Measurements from ENCODE around the gene ITPA. TPM values are rescaled to one million over a fixed set of nuclear protein-coding genes. Genes with fewer than 3 reads are reported as not detected.

ITPA gene
- total and polyA plus RNA-seq, 2 donors (not counting 3 experiments of a cell fraction or from before 2014, with no cell fraction given), result 43.2 to 65.0 TPM

DNA sequence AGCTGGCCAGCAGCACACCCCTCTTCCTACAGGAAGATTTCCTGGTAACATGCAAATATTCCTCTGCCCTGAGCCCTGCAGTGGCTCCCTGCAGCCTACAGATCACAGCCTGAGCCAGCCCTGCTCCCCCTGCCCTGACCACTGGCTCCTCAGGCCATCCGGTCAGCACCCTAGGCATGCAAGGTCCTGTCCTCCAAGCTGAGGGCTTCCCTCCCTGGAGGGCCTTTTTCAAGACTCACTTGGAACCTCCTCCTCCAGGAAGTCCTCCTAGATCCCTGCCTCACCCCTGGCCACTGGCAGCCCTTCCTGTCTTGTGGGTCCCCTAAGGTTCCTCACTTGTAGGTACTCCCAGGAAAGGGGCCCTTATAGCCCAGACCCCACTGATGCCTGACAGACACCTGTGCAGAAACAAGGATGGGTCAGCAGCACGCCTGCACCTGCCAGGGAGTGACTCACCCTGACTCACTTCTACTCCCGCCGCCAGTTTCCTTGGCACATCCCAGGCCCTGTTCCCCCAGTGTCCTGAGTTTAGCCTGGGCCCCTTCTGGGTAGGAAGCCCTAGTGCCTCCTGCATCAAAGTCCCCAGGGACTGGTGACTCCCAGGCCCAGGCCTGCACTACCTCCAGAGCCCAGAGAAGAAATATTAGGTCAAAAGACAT, 26.5 kb downstream of the ITPA start:
- POLR2A ChIA-PET, result no interaction called here
- intact Hi-C loops (cut with micrococcal nuclease), result no loop called here
- FAIRE-seq, result peak; percentile 24

DNA sequence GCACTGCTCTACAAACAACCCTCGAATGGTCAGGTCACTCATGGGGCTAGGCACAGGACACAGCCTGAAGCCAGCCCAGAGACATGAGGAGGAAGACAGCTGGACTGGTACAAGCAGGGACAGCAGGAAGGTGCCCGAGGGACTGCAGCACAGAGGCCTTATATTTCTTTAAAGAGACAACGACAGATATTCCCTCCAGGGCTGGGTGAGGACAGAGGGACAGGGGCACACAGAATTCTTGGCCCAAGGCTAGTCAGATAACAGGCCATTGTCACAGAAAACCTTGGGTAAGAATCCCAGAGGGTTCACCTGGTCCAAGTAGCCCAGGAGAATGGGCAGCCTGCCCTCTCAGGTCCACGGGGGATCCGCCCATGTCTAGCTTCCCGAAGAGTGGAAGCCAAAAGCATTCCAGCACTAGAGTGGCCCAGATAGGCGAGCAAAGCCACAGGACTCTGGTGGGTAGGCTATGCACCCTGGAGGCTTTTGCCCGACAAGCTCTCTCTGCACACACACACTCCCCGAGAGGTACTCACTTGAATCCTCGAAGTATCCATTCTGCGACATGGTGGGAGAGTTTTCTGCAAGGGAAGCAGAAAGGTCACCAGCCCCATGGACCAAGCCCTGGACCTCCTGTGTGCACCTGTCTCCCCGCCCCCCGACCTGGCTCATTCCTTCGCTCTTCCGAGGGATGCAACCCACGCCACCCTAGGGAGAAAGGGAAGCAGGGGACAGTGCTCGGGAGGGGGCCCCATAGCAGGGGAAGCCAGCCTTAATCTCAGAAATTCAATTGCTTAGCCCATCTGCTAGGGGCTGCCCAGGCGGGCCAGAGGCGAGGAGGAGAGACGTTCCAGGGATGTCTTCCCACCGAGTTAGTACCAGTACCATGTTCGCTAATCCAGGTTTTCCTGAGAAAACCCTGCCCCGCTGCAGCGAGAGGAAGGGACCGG, 28.0 kb downstream of the ITPA start:
- Histone ChIP-seq H3K4me1 (ENCODE audit: control insufficient read depth, extremely low read depth, insufficient read depth, low read length) (peaks cover 14% of the 10 kb centered on the region), H3K27me3 (ENCODE audit: control insufficient read depth in 2 of 2, insufficient read depth in 2 of 2, low read length in 2 of 2) (peaks cover 0 to 12% of the 10 kb centered on the region in 2 experiments), H3K4me2 (ENCODE audit: insufficient read depth, low read length) (no peak overlapping the region), H2AFZ (ENCODE audit: low read depth, low read length) (no peak overlapping the region), H3K9ac (replicated peaks; ENCODE audit: extremely low read depth, insufficient read depth, low read length) (no peak overlapping the region), H3K9me1 (replicated peaks; ENCODE audit: control insufficient read depth, extremely low read depth, insufficient read depth, low read length) (no peaks in the 10 kb centered on the region), H3K36me3 (ENCODE audit: control insufficient read depth in 2 of 2, extremely low read depth in 1 of 2, insufficient read depth in 2 of 2, low read length in 2 of 2) (no peaks in the 10 kb centered on the region), H4K20me1 (replicated peaks; ENCODE audit: control insufficient read depth, extremely low read depth, insufficient read depth, low read length) (no peaks in the 10 kb centered on the region), H3K9me3 (replicated peaks; ENCODE audit: control insufficient read depth, insufficient read depth, low read length) (no peaks in the 10 kb centered on the region), H3K4me3 (replicated peaks in 1 of 3; ENCODE audit: insufficient read depth in 1 of 3, low read depth in 1 of 3, low read length in 3 of 3) (no peak overlapping the region), H3K79me2 (ENCODE audit: control insufficient read depth, insufficient read depth, low read length) (no peaks in the 10 kb centered on the region), H3K27ac (ENCODE audit: insufficient read depth, low read depth, low read length) (no peak overlapping the region)
- intact Hi-C loops (cut with micrococcal nuclease), result no loop called here
- no TSS peak for BruUV-seq (replicated peaks)
- dilution Hi-C loops (cut with MboI; ENCODE audit: extremely low pct_ligation_motif_present, low sequenced_read_pairs), result no loop called here
- ChIA-PET CTCF (interaction anchor here (0.7 kb wide), 1 partner anchor 13 kb away, joined by 4 read pairs; no protein-coding TSS in a partner anchor), POLR2A (interaction anchor here (0.6 kb wide), 1 partner anchor 9 kb away, joined by 15 read pairs; no protein-coding TSS in a partner anchor)
- FAIRE-seq, result peak; percentile 33
- TF ChIP-seq GATA2 (IDR thresholded peaks at IDR 0.05; ENCODE audit: insufficient read depth, insufficient read length, low read depth, low read length), result no peak
- no peak for TF ChIP-seq MYC (IDR thresholded peaks at IDR 0.05; ENCODE audit: low read depth, low read length)
- TF ChIP-seq, protein P1, sequence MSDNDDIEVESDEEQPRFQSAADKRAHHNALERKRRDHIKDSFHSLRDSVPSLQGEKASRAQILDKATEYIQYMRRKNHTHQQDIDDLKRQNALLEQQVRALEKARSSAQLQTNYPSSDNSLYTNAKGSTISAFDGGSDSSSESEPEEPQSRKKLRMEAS (IDR thresholded peaks at IDR 0.05; ENCODE audit: insufficient read depth, insufficient read length), result no peak
- TF ChIP-seq JUN (IDR thresholded peaks at IDR 0.05; ENCODE audit: borderline replicate concordance, insufficient read depth, insufficient read length, low read depth), result no peak
- TF ChIP-seq, protein P2, sequence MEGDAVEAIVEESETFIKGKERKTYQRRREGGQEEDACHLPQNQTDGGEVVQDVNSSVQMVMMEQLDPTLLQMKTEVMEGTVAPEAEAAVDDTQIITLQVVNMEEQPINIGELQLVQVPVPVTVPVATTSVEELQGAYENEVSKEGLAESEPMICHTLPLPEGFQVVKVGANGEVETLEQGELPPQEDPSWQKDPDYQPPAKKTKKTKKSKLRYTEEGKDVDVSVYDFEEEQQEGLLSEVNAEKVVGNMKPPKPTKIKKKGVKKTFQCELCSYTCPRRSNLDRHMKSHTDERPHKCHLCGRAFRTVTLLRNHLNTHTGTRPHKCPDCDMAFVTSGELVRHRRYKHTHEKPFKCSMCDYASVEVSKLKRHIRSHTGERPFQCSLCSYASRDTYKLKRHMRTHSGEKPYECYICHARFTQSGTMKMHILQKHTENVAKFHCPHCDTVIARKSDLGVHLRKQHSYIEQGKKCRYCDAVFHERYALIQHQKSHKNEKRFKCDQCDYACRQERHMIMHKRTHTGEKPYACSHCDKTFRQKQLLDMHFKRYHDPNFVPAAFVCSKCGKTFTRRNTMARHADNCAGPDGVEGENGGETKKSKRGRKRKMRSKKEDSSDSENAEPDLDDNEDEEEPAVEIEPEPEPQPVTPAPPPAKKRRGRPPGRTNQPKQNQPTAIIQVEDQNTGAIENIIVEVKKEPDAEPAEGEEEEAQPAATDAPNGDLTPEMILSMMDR (IDR thresholded peaks at IDR 0.05; ENCODE audit: extremely low read depth in 1 of 2, insufficient read depth in 1 of 2, low read depth in 1 of 2, low read length in 2 of 2), result no peak
- no peak for TF ChIP-seq POLR2A (IDR thresholded peaks at IDR 0.05; ENCODE audit: low read depth, low read length)
- no peak for TF ChIP-seq POLR2AphosphoS5 (IDR thresholded peaks at IDR 0.05; ENCODE audit: insufficient read depth, low read depth, low read length)
- no peak for TF ChIP-seq EZH2 (IDR thresholded peaks at IDR 0.05; ENCODE audit: borderline replicate concordance, low read depth, low read length, severe bottlenecking)
- no peak for TF ChIP-seq FOS (IDR thresholded peaks at IDR 0.05; ENCODE audit: borderline replicate concordance, insufficient read depth, low read length)
- DNase-seq (ENCODE audit: low read depth, low spot score), result no peak

More for the DNA sequence above, 26.5 kb downstream of the ITPA start:
- dilution Hi-C loops (cut with MboI; ENCODE audit: extremely low pct_ligation_motif_present, low sequenced_read_pairs), result no loop called here
- Histone ChIP-seq H3K4me2 (ENCODE audit: insufficient read depth, low read length) (no peak overlapping the region), H3K36me3 (ENCODE audit: control insufficient read depth in 2 of 2, extremely low read depth in 1 of 2, insufficient read depth in 2 of 2, low read length in 2 of 2) (no peaks in the 10 kb centered on the region), H3K4me3 (replicated peaks in 1 of 3; ENCODE audit: insufficient read depth in 1 of 3, low read depth in 1 of 3, low read length in 3 of 3) (no peak overlapping the region), H3K27ac (ENCODE audit: insufficient read depth, low read depth, low read length) (no peak overlapping the region), H3K9me3 (replicated peaks; ENCODE audit: control insufficient read depth, insufficient read depth, low read length) (no peaks in the 10 kb centered on the region), H3K27me3 (ENCODE audit: control insufficient read depth in 2 of 2, insufficient read depth in 2 of 2, low read length in 2 of 2) (peaks cover 0 to 12% of the 10 kb centered on the region in 2 experiments), H3K9me1 (replicated peaks; ENCODE audit: control insufficient read depth, extremely low read depth, insufficient read depth, low read length) (no peaks in the 10 kb centered on the region), H3K79me2 (ENCODE audit: control insufficient read depth, insufficient read depth, low read length) (no peaks in the 10 kb centered on the region), H3K9ac (replicated peaks; ENCODE audit: extremely low read depth, insufficient read depth, low read length) (no peak overlapping the region), H4K20me1 (replicated peaks; ENCODE audit: control insufficient read depth, extremely low read depth, insufficient read depth, low read length) (no peaks in the 10 kb centered on the region), H2AFZ (ENCODE audit: low read depth, low read length) (no peak overlapping the region), H3K4me1 (ENCODE audit: control insufficient read depth, extremely low read depth, insufficient read depth, low read length) (peaks cover 14% of the 10 kb centered on the region)
- DNase-seq (ENCODE audit: low read depth, low spot score), result peak; percentile 28
- peak; percentile 30 for TF ChIP-seq JUN (IDR thresholded peaks at IDR 0.05; ENCODE audit: borderline replicate concordance, insufficient read depth, insufficient read length, low read depth)
- peak; percentile 62 for TF ChIP-seq FOS (IDR thresholded peaks at IDR 0.05; ENCODE audit: borderline replicate concordance, insufficient read depth, low read length)
- TF ChIP-seq GATA2 (IDR thresholded peaks at IDR 0.05; ENCODE audit: insufficient read depth, insufficient read length, low read depth, low read length), result no peak
- TF ChIP-seq, protein P1 (IDR thresholded peaks at IDR 0.05; ENCODE audit: insufficient read depth, insufficient read length), result no peak
- no TSS peak for BruUV-seq (replicated peaks)
- CTCF ChIA-PET, result no interaction called here
